BLaER1 treated with 17β-estradiol and CSF1 and Interleukin-3, amounts not matched to agents 10 nM and 100 nM (cell line): ENCODE data around the gene RGP1.

Source experiments
- H3K27ac ChIP-seq, 11 experiments: shearing (Covaris generic); formaldehyde crosslinking; 2 replicates each; pipeline ENCODE4 v1.8.1; 2022
- H3K27me3 ChIP-seq, 11 experiments: shearing (Covaris generic); formaldehyde crosslinking; 2 replicates each; pipeline ENCODE4 v1.8.1; 2022
- H3K36me3 ChIP-seq, 11 experiments: shearing (Covaris generic); formaldehyde crosslinking; 2 replicates each; pipeline ENCODE4 v1.8.1; 2022
- H3K4me1 ChIP-seq, 10 experiments: shearing (Covaris generic); formaldehyde crosslinking; 2 replicates each; pipeline ENCODE4 v1.8.1; 2022
- H3K4me2 ChIP-seq, 11 experiments: shearing (Covaris generic); formaldehyde crosslinking; 2 replicates each; pipeline ENCODE4 v1.8.1; 2022
- H3K4me3 ChIP-seq, 10 experiments: shearing (Covaris generic); formaldehyde crosslinking; 2 replicates each; pipeline ENCODE4 v1.8.1; 2022
- H3K9ac ChIP-seq, 11 experiments: shearing (Covaris generic); formaldehyde crosslinking; 2 replicates each; pipeline ENCODE4 v1.8.1; 2022
- H3K9me3 ChIP-seq, 11 experiments: shearing (Covaris generic); formaldehyde crosslinking; replicated peaks in 1 of 11; 2 replicates each; pipeline ENCODE4 v1.8.1; 2022
- H4K20me1 ChIP-seq, 11 experiments: shearing (Covaris generic); formaldehyde crosslinking; 2 replicates each; pipeline ENCODE4 v1.8.1; 2022
- Cebpa-rat ChIP-seq, 11 experiments: shearing (Covaris generic); IDR thresholded peaks; 2 replicates each; pipeline ENCODE4 v1.8.1; 2022

Gene RGP1

GRCh38 chr9:35743880-35744518 lies 5.1 kb upstream of the RGP1 start:
- peak overlapping the region in 10 of 11 experiments; percentile 0 to 100 (median 42); a peak in 16 of 22 replicates for H3K4me2 ChIP-seq
- H4K20me1 ChIP-seq, result peaks cover 0 to 97% (median 47%) of the 10 kb centered on the region in 11 experiments; a peak in 16 of 22 replicates
- H3K9me3 ChIP-seq, result no peaks in the 10 kb centered on the region
- H3K27ac ChIP-seq, result peak overlapping the region in 1 of 11 experiments; percentile 6; a peak in 2 of 22 replicates
- H3K4me1 ChIP-seq, result peaks cover 54 to 74% (median 64%) of the 10 kb centered on the region in 10 experiments
- no peaks in the 10 kb centered on the region for H3K27me3 ChIP-seq
- H3K4me3 ChIP-seq, result no peak overlapping the region
- TF ChIP-seq Cebpa-rat (IDR thresholded peaks at IDR 0.05), result no peak
- H3K36me3 ChIP-seq, result peaks cover 44 to 73% (median 56%) of the 10 kb centered on the region in 11 experiments
- no peak overlapping the region for H3K9ac ChIP-seq

GRCh38 chr9:35745569-35745968 lies 3.5 kb upstream of the RGP1 start:
- Histone ChIP-seq H3K9me3 (no peaks in the 10 kb centered on the region), H3K4me2 (peak overlapping the region; percentile 78 to 100 (median 96)), H4K20me1 (peaks cover 0 to 81% (median 47%) of the 10 kb centered on the region in 11 experiments; a peak in 16 of 22 replicates), H3K4me3 (peak overlapping the region in 3 of 10 experiments; percentile 81 to 97 (median 91); a peak in 5 of 20 replicates), H3K4me1 (peaks cover 68 to 87% (median 76%) of the 10 kb centered on the region in 10 experiments), H3K36me3 (peaks cover 28 to 60% (median 40%) of the 10 kb centered on the region in 11 experiments), H3K27ac (no peak overlapping the region), H3K9ac (peak overlapping the region in 3 of 11 experiments; percentile 24 to 87 (median 56); a peak in 5 of 22 replicates), H3K27me3 (no peaks in the 10 kb centered on the region)
- no peak for TF ChIP-seq Cebpa-rat (IDR thresholded peaks at IDR 0.05)

- Histone ChIP-seq H4K20me1 (peaks cover 0 to 71% (median 43%) of the 10 kb centered on the region in 11 experiments; a peak in 16 of 22 replicates), H3K4me3 (peak overlapping the region; percentile 81 to 97 (median 88); a peak in 18 of 20 replicates), H3K4me2 (peak overlapping the region; percentile 78 to 100 (median 96)), H3K27me3 (no peaks in the 10 kb centered on the region), H3K27ac (no peak overlapping the region), H3K4me1 (peaks cover 65 to 82% (median 73%) of the 10 kb centered on the region in 10 experiments), H3K9me3 (no peaks in the 10 kb centered on the region), H3K36me3 (peaks cover 24 to 60% (median 38%) of the 10 kb centered on the region in 11 experiments; a peak in 21 of 22 replicates), H3K9ac (peak overlapping the region in 5 of 11 experiments; percentile 84 to 88 (median 86); a peak in 7 of 22 replicates)
- no peak for TF ChIP-seq Cebpa-rat (IDR thresholded peaks at IDR 0.05)
Observed at GRCh38 chr9:35746583-35746982, 2.5 kb upstream of the RGP1 start.

GRCh38 chr9:35748242-35748857 lies 737 bp upstream of the RGP1 start:
- Histone ChIP-seq H3K36me3 (peaks cover 25 to 61% (median 42%) of the 10 kb centered on the region in 11 experiments), H3K9me3 (no peaks in the 10 kb centered on the region), H3K9ac (peak overlapping the region; percentile 77 to 89 (median 85)), H3K27ac (peak overlapping the region; percentile 79 to 90 (median 81)), H4K20me1 (peaks cover 0 to 53% (median 34%) of the 10 kb centered on the region in 11 experiments; a peak in 15 of 22 replicates), H3K4me3 (peak overlapping the region; percentile 81 to 97 (median 88)), H3K27me3 (no peaks in the 10 kb centered on the region), H3K4me2 (peak overlapping the region; percentile 78 to 100 (median 96)), H3K4me1 (peaks cover 53 to 64% (median 56%) of the 10 kb centered on the region in 10 experiments)
- TF ChIP-seq Cebpa-rat (IDR thresholded peaks at IDR 0.05), result no peak

GRCh38 chr9:35749515-35750255 lies 598 bp downstream of the RGP1 start:
- Histone ChIP-seq H3K27me3 (no peaks in the 10 kb centered on the region), H3K4me3 (peak overlapping the region; percentile 81 to 97 (median 88)), H3K4me2 (peak overlapping the region; percentile 78 to 100 (median 96)), H3K36me3 (peaks cover 17 to 64% (median 42%) of the 10 kb centered on the region in 11 experiments), H4K20me1 (peaks cover 0 to 41% (median 32%) of the 10 kb centered on the region in 11 experiments; a peak in 15 of 22 replicates), H3K4me1 (peaks cover 43 to 56% (median 47%) of the 10 kb centered on the region in 10 experiments), H3K9me3 (no peaks in the 10 kb centered on the region), H3K27ac (peak overlapping the region; percentile 79 to 90 (median 81)), H3K9ac (peak overlapping the region; percentile 77 to 89 (median 85))
- no peak for TF ChIP-seq Cebpa-rat (IDR thresholded peaks at IDR 0.05)

- Histone ChIP-seq H3K36me3 (peaks cover 16 to 63% (median 38%) of the 10 kb centered on the region in 11 experiments; a peak in 20 of 22 replicates), H3K9me3 (no peaks in the 10 kb centered on the region), H3K4me2 (peak overlapping the region; percentile 78 to 100 (median 96)), H4K20me1 (peaks cover 0 to 35% (median 31%) of the 10 kb centered on the region in 11 experiments; a peak in 15 of 22 replicates), H3K4me1 (peaks cover 37 to 58% (median 49%) of the 10 kb centered on the region in 10 experiments), H3K4me3 (peak overlapping the region in 8 of 10 experiments; percentile 81 to 97 (median 88); a peak in 14 of 20 replicates), H3K27ac (peak overlapping the region in 6 of 11 experiments; percentile 79 to 90 (median 83); a peak in 9 of 22 replicates), H3K9ac (peak overlapping the region in 9 of 11 experiments; percentile 77 to 89 (median 85); a peak in 14 of 22 replicates), H3K27me3 (no peaks in the 10 kb centered on the region)
- TF ChIP-seq Cebpa-rat (IDR thresholded peaks at IDR 0.05), result no peak
Observed at GRCh38 chr9:35750256-35750531, 1.1 kb downstream of the RGP1 start.

DNA sequence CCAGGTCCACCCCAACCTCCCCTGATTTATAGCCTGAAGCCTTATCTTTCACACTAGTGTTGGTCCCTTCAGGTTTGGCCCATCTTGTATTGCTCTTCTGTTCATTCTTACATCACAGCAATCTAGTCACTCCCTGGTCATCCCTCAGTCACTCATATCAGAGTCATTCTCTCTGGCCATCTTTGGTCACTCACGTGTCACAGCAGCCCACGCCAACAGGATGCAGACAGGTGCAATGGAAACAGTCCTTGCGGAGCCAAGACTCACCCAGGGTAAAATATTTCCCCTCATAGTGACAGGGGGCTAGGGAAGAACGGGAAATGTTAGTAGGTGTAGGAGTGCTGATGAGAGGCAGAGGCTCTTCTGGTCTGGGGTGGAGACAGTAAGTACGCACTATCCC lies 4.4 kb downstream of the RGP1 start:
- Histone ChIP-seq H3K36me3 (peaks cover 16 to 48% (median 35%) of the 10 kb centered on the region in 11 experiments; a peak in 20 of 22 replicates), H3K9me3 (no peaks in the 10 kb centered on the region), H4K20me1 (peaks cover 0 to 9% (median 0%) of the 10 kb centered on the region in 11 experiments; a peak in 7 of 22 replicates), H3K27me3 (no peaks in the 10 kb centered on the region), H3K4me3 (no peak overlapping the region), H3K27ac (no peak overlapping the region), H3K4me2 (no peak overlapping the region), H3K4me1 (peaks cover 40 to 61% (median 53%) of the 10 kb centered on the region in 10 experiments), H3K9ac (no peak overlapping the region)
- TF ChIP-seq Cebpa-rat (IDR thresholded peaks at IDR 0.05), result no peak

DNA sequence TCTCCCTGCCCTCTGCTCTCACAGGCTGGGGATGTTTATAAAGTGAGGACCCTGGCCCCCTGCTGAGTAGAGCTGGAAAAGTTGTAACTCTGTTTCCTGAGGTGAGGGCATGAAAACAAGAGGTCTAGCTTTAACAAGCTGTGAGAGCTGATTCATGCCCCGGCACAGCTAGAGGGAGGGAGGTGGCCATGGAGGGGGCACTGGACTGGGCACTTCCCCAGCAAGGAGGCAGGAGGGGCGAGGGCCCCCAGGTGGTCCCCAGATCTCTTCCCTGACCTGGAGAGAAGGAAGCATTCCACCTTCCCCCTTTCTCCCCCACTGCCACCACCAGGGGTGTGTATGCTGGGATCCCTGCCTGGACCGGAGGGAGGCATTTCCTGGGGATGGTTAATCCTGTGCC lies 5.2 kb downstream of the RGP1 start, which contains the start of gene MSMP:
TSS of gene MSMP (minus strand) at position 13 of the 400 bp plus-strand sequence. CDS start 147 bp downstream, outside the sequence.
- Histone ChIP-seq H3K4me2 (peak within 1 kb of the TSS in 9 of 11 experiments; percentile 91 to 100 (median 97); a peak in 11 of 22 replicates), H3K4me1 (peaks cover 47 to 66% (median 60%) of the 10 kb centered on the region in 10 experiments), H3K27ac (0 out of 22 replicates have a peak within 1 kb of the TSS, but pooled peaks of 1 of the 11 experiments have one; percentile 15), H3K9ac (no peak within 1 kb of the TSS), H3K9me3 (no peaks in the 10 kb centered on the region), H4K20me1 (peaks cover 0 to 7% (median 0%) of the 10 kb centered on the region in 11 experiments; a peak in 1 of 22 replicates), H3K36me3 (peaks cover 16 to 48% (median 35%) of the 10 kb centered on the region in 11 experiments; a peak in 20 of 22 replicates), H3K27me3 (no peaks in the 10 kb centered on the region), H3K4me3 (no peak within 1 kb of the TSS)
- no peak for TF ChIP-seq Cebpa-rat (IDR thresholded peaks at IDR 0.05)
